ENCODE results near the gene DCHS1.

DCHS1 gene

DNA sequence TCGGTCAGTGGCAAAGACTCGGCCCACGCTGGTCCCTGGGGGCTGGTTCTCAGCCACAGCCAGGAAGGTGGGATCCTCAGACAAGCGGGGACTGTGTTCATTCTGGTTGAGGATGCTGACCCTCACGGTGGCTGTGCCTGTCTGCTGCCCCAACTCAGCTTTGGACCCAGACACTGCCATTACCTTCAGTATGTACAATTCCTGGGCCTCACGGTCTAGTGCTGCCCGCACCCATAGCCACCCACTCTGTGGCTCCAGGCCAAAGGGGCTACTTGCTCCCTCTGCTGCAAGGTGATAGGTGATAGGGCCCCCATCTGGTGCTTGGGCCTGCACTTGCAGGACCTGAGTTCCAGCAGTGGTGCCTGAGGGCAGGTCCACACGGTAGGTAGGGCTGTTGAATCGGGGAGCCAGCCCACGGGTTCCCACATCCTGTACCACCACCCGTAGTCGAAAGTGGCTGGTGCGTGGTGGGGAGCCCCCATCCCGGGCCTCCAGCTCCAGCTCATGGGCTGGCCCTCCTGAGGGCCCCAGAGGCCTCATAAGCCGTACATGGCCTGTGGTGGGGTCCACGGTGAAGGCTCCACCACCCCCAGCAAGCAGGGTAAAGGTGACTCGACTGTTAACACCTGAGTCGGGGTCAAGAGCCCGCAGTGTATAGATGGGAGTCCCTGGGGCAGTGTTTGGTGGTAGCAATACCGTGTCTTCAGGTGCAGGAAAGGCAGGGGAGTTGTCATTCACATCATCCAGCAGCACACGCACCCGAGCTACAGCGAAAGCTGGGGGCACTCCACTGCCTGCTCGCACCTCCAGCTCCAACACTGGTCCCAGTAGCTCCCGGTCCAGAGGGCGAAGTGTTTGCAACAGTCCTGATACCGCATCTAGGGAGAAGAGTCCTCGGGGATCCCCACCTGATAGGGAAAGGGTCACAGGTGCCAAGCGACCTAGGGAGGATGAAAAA, 23.2 kb downstream of the DCHS1 start:
- no peak overlapping the region for H3K27ac Mint-ChIP-seq

DNA sequence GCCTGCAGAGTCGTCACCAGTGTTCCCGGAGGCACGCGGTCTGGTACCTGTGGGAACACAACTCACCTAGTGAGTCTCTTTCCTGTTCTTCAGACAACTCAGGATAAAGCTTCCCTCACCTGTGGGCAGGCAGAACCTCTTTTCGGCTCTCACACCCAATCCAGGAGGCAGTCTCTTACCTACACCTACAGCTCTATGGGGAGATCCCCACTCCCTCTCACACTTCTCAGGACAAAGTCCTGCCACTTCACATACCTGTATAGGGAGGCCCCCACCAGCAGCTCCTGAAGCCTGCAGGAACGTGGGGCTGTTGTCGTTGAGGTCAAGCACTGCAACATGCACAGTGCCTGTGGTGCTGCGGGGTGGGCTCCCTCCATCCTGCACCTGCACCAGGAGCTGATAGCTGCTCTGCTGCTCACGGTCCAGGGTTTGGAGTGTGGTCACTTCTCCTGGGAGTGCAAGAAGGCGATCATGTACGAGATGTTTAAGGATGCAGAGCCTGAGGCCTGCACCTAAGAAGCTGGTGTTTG, 24.2 kb downstream of the DCHS1 start:
- no peak overlapping the region for H3K4me3 Mint-ChIP-seq
- H3K9me3 Mint-ChIP-seq, result no peaks in the 10 kb centered on the region
- DNase-seq (no peak), ATAC-seq (replicated peaks) (no peak)
- H3K4me1 Mint-ChIP-seq, result peaks cover 12 to 26% of the 10 kb centered on the region in 2 donors
- peak overlapping the region; percentile 75 for H3K27ac Mint-ChIP-seq
- H3K27me3 Mint-ChIP-seq, result no peaks in the 10 kb centered on the region
- H3K36me3 Mint-ChIP-seq, result no peaks in the 10 kb centered on the region

More for the DNA sequence above, 23.2 kb downstream of the DCHS1 start:
- Mint-ChIP-seq H3K4me1 (peaks cover 7 to 17% of the 10 kb centered on the region in 2 donors), H3K9me3 (no peaks in the 10 kb centered on the region), H3K27me3 (no peaks in the 10 kb centered on the region), H3K4me3 (no peak overlapping the region), H3K36me3 (no peaks in the 10 kb centered on the region)
- ATAC-seq (replicated peaks) (no peak), DNase-seq (no peak)

DNA sequence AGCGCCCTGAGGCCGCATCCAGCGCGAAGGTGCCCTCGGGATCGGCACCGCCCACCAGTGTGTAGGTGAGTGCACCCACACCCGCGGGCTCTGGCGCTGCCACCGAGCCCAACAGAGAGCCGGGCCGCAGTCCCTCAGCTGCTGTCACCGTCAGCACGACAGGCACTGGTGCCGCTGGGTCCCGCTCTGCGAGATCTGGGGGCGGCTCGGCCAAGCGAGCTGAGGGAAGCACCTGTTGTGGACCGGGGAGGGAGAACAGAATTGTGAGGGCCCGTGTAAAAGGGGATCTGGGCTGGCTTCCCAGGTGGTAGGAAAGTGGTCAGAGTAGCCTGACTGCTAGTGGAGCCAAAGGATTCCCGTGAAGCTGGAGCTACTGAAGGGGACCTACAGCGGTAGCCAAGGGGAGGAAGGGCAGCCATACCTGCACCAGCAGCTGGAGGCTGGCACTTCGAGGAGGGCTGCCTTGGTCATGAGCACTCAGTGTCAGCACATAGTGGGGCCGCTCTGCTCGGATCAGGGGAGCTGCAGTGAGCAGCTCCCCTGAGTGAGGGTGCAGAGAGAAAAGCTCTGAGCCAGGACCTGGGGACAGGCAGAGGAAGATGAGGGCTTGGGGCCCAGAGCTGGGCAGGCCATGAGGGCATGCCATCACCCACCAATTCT, 24.8 kb downstream of the DCHS1 start:
- DNase-seq (no peak), ATAC-seq (replicated peaks) (no peak)
- Mint-ChIP-seq H3K4me3 (no peak overlapping the region), H3K4me1 (peaks cover 14 to 27% of the 10 kb centered on the region in 2 donors), H3K27me3 (no peaks in the 10 kb centered on the region), H3K9me3 (no peaks in the 10 kb centered on the region), H3K27ac (no peak overlapping the region), H3K36me3 (no peaks in the 10 kb centered on the region)

DNA sequence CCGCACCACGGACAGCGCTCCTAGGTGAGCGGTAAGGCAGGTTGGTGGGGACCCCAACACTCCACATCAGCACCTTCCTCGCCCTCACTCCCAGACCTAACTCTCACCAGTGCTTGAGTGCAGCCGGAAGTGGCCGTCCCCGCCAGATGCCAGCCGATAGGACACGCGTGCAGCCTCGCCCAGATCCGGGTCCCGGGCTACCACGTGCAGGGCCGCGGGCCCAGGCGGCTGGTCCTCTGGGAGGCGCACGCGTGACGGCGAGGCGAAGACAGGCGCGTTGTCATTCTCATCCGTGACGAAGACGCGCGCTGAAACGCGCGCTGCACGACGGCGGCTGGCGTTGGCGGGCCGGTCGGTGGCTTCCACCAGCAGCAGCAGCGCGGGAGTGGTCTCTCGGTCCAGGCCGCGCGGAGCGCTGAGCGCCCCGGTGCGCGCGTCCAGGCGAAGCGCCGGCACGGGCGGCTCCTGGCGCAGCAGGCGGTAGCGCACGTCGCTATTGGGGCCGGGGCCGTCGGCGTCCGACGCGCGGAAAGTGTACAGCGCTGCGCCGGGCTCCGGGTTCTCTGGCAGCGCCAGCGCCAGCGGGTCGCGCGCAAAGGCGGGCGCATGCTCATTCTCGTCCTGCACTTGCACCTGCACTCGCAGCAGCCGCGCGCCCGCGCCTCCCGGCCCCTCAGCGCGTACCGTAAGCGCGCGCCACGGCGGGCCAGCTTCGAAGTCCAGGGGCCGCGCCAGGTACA, 25.5 kb downstream of the DCHS1 start:
- no peak overlapping the region for H3K27ac Mint-ChIP-seq
- no peaks in the 10 kb centered on the region for H3K9me3 Mint-ChIP-seq
- no peaks in the 10 kb centered on the region for H3K27me3 Mint-ChIP-seq
- H3K4me1 Mint-ChIP-seq, result peaks cover 14 to 27% of the 10 kb centered on the region in 2 donors
- H3K4me3 Mint-ChIP-seq, result no peak overlapping the region
- no peak for ATAC-seq (replicated peaks)
- DNase-seq, result no peak
- H3K36me3 Mint-ChIP-seq, result no peaks in the 10 kb centered on the region

DNA sequence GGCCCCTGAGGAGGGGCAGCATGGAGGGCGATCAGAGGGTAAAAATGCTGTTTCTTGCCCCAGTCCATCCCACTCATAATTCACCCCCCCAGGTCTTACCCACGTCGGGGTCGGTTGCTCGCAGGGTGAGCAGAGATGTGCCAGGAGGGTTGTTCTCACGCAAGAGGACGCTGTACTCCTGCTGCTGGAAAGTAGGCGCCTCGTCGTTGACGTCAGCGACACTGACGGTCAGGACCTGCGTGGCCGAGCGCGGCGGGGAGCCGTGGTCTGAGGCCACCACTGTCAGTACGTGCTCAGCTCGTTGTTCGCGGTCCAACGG, 26.1 kb downstream of the DCHS1 start:
- Mint-ChIP-seq H3K9me3 (no peaks in the 10 kb centered on the region), H3K36me3 (no peaks in the 10 kb centered on the region), H3K27ac (no peak overlapping the region), H3K27me3 (no peaks in the 10 kb centered on the region), H3K4me1 (peaks cover 14 to 27% of the 10 kb centered on the region in 2 donors), H3K4me3 (no peak overlapping the region)
- DNase-seq, result no peak
- ATAC-seq (replicated peaks), result no peak

DNA sequence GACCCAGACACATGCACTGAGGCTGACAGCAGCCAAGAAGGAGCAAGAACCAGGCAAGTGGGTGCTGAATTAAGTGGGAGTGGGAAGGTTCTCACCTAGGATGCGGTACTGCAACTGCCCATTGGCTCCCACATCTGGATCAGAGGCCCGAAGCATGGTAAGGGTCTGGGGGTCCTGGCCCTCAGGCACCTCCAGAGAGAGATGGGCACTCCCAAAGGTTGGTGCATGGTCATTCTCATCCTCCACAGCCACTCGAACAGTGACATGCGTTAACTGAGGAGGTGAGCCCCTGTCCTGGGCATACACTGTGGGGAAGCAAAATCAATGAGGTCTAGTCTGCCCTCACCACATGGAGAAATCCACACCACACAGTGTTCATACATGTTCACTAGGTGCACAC, 27.1 kb downstream of the DCHS1 start:
- H3K4me3 Mint-ChIP-seq, result no peak overlapping the region
- H3K27ac Mint-ChIP-seq, result no peak overlapping the region
- peaks cover 14 to 27% of the 10 kb centered on the region in 2 donors for H3K4me1 Mint-ChIP-seq
- no peaks in the 10 kb centered on the region for H3K9me3 Mint-ChIP-seq
- ATAC-seq (replicated peaks), result no peak
- no peaks in the 10 kb centered on the region for H3K36me3 Mint-ChIP-seq
- no peaks in the 10 kb centered on the region for H3K27me3 Mint-ChIP-seq
- DNase-seq, result no peak

DNA sequence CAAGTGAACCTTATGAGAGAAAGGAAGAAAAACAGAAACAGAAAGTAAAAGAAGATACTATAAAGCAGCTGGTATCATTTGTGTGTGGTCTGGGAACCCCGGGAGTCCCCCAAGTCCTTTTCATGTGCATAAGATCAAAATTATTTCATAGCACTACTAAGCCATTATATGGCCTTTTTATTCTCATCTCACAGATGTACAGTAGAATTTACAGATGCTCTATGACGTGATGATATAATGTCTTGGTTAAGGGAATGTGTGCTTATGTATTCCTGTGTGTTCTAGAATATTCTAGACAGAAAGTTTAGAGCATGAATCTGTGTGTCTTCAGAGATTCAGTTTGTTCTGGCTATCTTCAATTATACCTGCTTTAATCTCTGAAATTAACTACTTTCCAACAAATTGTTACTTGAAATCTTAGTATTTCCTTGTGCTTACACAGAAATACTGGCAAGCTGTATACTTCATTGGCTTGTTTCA, 27.8 kb downstream of the DCHS1 start:
- peak overlapping the region; percentile 87 for H3K27ac Mint-ChIP-seq
- H3K4me3 Mint-ChIP-seq, result peak overlapping the region in 1 of 2 donors; percentile 47
- no peak for DNase-seq
- H3K4me1 Mint-ChIP-seq, result peaks cover 14 to 27% of the 10 kb centered on the region in 2 donors
- peak; percentile 73 to 77 for ATAC-seq (replicated peaks)
- no peaks in the 10 kb centered on the region for H3K9me3 Mint-ChIP-seq
- no peaks in the 10 kb centered on the region for H3K27me3 Mint-ChIP-seq
- H3K36me3 Mint-ChIP-seq, result no peaks in the 10 kb centered on the region

DNA sequence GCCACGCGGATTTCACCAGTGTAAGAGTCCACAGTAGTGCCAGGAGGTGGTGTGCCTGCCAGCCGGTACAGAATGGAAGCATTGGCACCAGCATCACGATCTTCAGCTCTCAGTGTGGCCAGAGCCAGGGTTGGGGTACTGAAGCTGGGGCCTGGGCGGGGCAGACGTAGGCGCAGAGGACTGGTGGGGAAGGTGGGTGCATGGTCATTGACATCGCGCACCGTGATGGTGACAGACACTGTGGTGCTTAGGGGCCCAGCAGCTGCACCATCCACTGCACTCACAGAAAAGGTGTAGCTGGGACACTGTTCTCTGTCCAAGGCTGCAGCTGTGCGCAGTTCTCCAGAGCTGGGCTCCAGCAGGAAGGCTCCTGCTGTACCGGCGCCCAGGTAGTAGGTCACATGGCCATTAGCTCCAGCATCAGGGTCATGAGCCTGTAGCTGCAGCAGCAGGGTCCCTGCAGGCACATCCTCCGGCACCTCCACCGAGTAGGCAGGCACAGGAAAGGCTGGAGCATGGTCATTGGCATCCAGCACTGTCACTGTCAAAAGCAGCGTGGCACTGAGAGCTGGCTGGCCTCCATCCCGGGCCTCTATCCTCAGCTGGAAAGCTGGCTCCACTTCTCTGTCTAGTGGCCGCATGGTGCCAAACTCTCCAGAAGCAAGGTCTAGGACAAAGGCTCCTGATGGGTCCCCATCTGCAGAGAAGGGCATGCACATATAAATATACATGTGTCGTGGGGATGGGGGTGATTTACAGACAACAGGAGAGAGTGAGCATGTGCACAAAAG, 28.4 kb downstream of the DCHS1 start:
- Mint-ChIP-seq H3K27me3 (no peaks in the 10 kb centered on the region), H3K36me3 (no peaks in the 10 kb centered on the region), H3K4me1 (peaks cover 14 to 27% of the 10 kb centered on the region in 2 donors), H3K4me3 (peak overlapping the region in 1 of 2 donors; percentile 47), H3K9me3 (no peaks in the 10 kb centered on the region), H3K27ac (peak overlapping the region; percentile 87)
- ATAC-seq (replicated peaks) (no peak), DNase-seq (no peak)

DNA sequence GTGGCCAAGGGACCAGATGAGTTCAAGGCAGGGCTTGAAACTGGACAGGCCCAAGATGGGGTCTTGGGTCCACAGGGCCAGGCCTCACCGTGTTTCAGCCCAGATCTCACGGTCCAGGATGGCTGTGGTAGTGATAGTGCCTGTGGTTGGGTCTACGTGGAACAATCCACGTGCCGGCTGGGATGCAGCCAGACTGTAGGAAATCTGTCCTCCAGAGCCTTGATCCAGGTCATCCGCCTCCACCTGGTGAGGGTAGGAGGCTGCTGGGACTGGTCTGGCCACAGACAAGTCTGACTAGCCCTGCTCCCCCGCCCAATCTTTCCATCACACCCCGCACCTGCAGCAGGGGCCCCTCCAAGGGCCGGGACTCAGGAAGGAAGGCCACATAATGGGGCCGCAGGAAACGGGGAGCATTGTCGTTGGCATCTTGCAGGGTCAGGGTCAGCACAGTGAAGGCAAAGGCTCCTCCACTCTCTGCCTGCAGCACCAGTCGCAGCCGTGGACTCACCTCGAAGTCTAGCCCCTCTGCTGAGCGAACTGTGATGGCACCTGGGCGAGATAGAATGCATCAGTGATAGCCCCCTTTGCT, 29.7 kb downstream of the DCHS1 start:
- Mint-ChIP-seq H3K4me1 (peaks cover 17 to 22% of the 10 kb centered on the region in 2 donors), H3K4me3 (no peak overlapping the region), H3K27me3 (no peaks in the 10 kb centered on the region), H3K27ac (no peak overlapping the region), H3K9me3 (no peaks in the 10 kb centered on the region), H3K36me3 (no peaks in the 10 kb centered on the region)
- ATAC-seq (replicated peaks) (no peak), DNase-seq (no peak)

DNA sequence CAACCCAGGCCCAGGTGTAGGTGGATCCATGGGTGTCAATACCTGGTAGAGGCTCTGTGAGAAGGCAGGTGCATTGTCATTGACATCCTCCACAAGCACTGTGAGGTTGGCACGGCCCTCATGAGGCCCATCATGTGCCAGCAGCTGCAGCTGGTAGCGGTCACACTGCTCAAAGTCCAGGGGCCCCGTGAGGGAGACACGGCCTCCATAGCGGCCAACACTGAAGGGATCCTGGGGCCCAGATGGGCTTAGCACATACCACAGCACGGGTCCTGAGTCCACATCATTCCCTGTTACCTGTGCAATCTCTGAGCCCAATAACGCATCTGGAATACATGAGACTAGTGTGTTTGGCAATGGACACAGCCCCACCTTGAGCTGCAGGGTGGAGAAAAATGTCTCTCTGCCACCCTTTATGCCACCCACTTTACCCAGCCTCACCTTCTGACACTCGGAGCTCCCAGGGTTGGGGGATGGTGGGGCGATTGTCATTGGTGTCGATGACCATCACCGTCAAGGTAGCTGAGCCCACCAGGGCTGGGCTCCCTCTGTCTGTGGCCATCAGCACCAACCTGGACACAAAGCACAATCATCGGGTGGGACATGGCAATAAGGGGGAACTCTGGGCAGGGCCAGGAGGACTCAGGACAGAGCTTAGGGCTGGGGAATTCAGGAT, 30.3 kb downstream of the DCHS1 start:
- no peak for ATAC-seq (replicated peaks)
- no peaks in the 10 kb centered on the region for H3K36me3 Mint-ChIP-seq
- no peak for DNase-seq
- no peaks in the 10 kb centered on the region for H3K9me3 Mint-ChIP-seq
- no peak overlapping the region for H3K4me3 Mint-ChIP-seq
- H3K4me1 Mint-ChIP-seq, result peaks cover 17 to 22% of the 10 kb centered on the region in 2 donors
- H3K27me3 Mint-ChIP-seq, result no peaks in the 10 kb centered on the region
- peak overlapping the region; percentile 51 for H3K27ac Mint-ChIP-seq

DNA sequence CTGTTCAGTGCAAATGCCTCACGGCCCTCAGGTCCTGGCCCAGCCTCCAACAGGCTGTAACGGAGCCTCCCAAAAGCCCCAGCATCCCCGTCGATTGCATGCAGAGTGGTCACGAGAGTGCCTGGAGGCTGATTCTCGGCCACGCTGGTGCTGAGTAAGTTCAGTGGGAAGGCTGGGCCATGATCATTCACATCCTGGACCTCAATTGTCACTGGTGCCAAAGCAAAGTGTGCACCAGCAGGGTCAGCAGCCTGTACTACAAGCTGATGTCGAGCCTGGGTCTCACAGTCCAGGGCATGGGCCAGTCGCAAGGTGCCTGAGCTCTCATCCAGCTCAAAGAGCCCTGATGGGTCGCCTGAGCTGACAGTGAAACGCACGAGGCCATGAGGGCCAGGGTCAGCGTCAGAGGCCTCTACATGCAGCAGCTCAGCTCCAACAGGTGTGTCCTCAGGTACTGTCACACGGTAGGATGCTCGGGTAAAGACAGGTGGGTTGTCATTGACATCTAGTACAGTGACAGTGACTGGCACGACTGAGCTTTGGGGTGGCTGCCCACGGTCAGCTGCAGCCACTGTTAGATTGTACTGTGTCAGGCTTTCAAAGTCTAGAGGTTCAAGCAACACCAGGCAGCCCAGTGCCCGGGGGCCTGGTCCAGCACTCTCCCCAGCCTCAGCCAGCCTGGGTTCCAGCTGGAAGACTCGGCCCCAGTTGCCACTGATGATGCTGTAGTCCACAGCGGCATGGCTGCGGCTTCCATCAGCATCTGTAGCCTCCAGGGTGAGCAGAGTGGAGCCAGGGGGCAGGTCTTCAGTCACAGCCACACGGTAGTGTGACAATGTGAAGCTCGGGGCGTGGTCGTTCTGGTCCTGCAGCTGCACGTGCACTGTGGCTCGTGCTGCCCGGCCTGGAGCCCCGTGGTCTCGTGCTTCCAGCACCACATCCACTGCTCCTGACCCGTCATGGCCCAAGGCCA, 31.9 kb downstream of the DCHS1 start:
- no peak for ATAC-seq (replicated peaks)
- H3K27me3 Mint-ChIP-seq, result no peaks in the 10 kb centered on the region
- no peak for DNase-seq
- no peaks in the 10 kb centered on the region for H3K9me3 Mint-ChIP-seq
- H3K4me1 Mint-ChIP-seq, result peaks cover 17 to 22% of the 10 kb centered on the region in 2 donors
- no peaks in the 10 kb centered on the region for H3K36me3 Mint-ChIP-seq
- no peak overlapping the region for H3K27ac Mint-ChIP-seq
- no peak overlapping the region for H3K4me3 Mint-ChIP-seq

Measured in stimulated activated naive B cell treated with anti-CD40 and anti-IgM and Interleukin-4, amounts not matched to agents 10 μg/mL and 1 μg/mL and 100 μg/mL, for 72 hours (primary cell).